ENCODE data around the gene DCAF6.

The DCAF6 gene

GRCh38 chr1:168087696-168088095, 151.2 kb downstream of the DCAF6 start:
- no peak for TF ChIP-seq CTCF (conservative IDR thresholded peaks at IDR 0.05; ENCODE audit: low read depth, low read length)
- H3K4me3 ChIP-seq (ENCODE audit: low read length) = no peak overlapping the region
- no peak for DNase-seq (ENCODE audit: low read depth)

GRCh38 chr1:168088511-168089325, 152.2 kb downstream of the DCAF6 start:
- DNase-seq (ENCODE audit: low read depth) = no peak
- no peak for TF ChIP-seq CTCF (conservative IDR thresholded peaks at IDR 0.05; ENCODE audit: low read depth, low read length)
- H3K4me3 ChIP-seq (ENCODE audit: low read length) = no peak overlapping the region

- DNase-seq (ENCODE audit: low read depth) = no peak
- H3K4me3 ChIP-seq (ENCODE audit: low read length) = no peak overlapping the region
- TF ChIP-seq CTCF (conservative IDR thresholded peaks at IDR 0.05; ENCODE audit: low read depth, low read length) = no peak
These were observed 153.0 kb downstream of the DCAF6 start for GRCh38 chr1:168089326-168089978.

- no peak overlapping the region for H3K4me3 ChIP-seq (ENCODE audit: low read length)
- no peak for TF ChIP-seq CTCF (conservative IDR thresholded peaks at IDR 0.05; ENCODE audit: low read depth, low read length)
- no peak for DNase-seq (ENCODE audit: low read depth)
These were observed 153.5 kb downstream of the DCAF6 start for GRCh38 chr1:168089979-168090337.

- H3K4me3 ChIP-seq (ENCODE audit: low read length) = no peak overlapping the region
- DNase-seq (ENCODE audit: low read depth) = no peak
- TF ChIP-seq CTCF (conservative IDR thresholded peaks at IDR 0.05; ENCODE audit: low read depth, low read length) = no peak
These were observed 153.9 kb downstream of the DCAF6 start for GRCh38 chr1:168090395-168090794.

- no peak for TF ChIP-seq CTCF (conservative IDR thresholded peaks at IDR 0.05; ENCODE audit: low read depth, low read length)
These were observed 154.6 kb downstream of the DCAF6 start for GRCh38 chr1:168091063-168091462.

More at GRCh38 chr1:168091063-168091462, 154.6 kb downstream of the DCAF6 start:
- DNase-seq (ENCODE audit: low read depth) = no peak
- H3K4me3 ChIP-seq (ENCODE audit: low read length) = no peak overlapping the region
